22Rv1 (cell line): Measurements from ENCODE around the gene CACTIN.
"Not testable (repeated sequence)": the region's sequence is repeated elsewhere in the genome, so short reads cannot be mapped to it uniquely, and the experiment has no call there.

Source experiments
- ZFX ChIP-seq: fragments of 450-650 bp; IDR thresholded peaks from 2 replicates; pipeline ENCODE4 v1.6.1; 2017; ENCODE audit warnings: antibody characterized with exemption, borderline replicate concordance
- TF ChIP-seq, protein P1 (sequence below): fragments of 450-650 bp; IDR thresholded peaks from 2 replicates; pipeline ENCODE4 v1.5.1; 2017; ENCODE audit warnings: mild to moderate bottlenecking

GRCh38 chr19:3581792-3582191, 44.8 kb downstream of the CACTIN start:
- TF ChIP-seq, protein P1, sequence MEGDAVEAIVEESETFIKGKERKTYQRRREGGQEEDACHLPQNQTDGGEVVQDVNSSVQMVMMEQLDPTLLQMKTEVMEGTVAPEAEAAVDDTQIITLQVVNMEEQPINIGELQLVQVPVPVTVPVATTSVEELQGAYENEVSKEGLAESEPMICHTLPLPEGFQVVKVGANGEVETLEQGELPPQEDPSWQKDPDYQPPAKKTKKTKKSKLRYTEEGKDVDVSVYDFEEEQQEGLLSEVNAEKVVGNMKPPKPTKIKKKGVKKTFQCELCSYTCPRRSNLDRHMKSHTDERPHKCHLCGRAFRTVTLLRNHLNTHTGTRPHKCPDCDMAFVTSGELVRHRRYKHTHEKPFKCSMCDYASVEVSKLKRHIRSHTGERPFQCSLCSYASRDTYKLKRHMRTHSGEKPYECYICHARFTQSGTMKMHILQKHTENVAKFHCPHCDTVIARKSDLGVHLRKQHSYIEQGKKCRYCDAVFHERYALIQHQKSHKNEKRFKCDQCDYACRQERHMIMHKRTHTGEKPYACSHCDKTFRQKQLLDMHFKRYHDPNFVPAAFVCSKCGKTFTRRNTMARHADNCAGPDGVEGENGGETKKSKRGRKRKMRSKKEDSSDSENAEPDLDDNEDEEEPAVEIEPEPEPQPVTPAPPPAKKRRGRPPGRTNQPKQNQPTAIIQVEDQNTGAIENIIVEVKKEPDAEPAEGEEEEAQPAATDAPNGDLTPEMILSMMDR: not testable (repeated sequence)
- TF ChIP-seq ZFX: not testable (repeated sequence)
